AG04449 (cell line): ENCODE results near the gene IFI16.
A peak's percentile ranks its signal among the peaks of the same experiment; 100 is the strongest.
"Not testable (repeated sequence)": the region's sequence is repeated elsewhere in the genome, so short reads cannot be mapped to it uniquely, and the experiment has no call there.

ENCODE experiments used
- CTCF ChIA-PET: fragments of 350-600 bp; formaldehyde crosslinking; extraction: SDS; loops from one replicate; lab custom pipeline; 2021; ENCODE audit warnings: antibody characterized with exemption; lab: Yijun Ruan, JAX
- POLR2A ChIA-PET: fragments of 400-600, 350-600 bp; formaldehyde crosslinking; extraction: SDS; loops from one replicate; lab custom pipeline; 2020; ENCODE audit warnings: antibody characterized with exemption, inconsistent platforms; lab: Yijun Ruan, JAX
- DNase-seq: peaks from one replicate; pipeline ENCODE4 v3.0.0-alpha.2; 2010; ENCODE audit warnings: low read depth, low spot score
- H3K4me3 ChIP-seq: 2 replicates; pipeline ENCODE4 v1.5.1; 2011; ENCODE audit warnings: low read depth, mild to moderate bottlenecking, control low read depth, low read length
- CTCF ChIP-seq: IDR thresholded peaks from one replicate; pipeline ENCODE4 v1.5.1; 2011; ENCODE audit warnings: mild to moderate bottlenecking, moderate library complexity, low read length, control low read depth, inconsistent platforms; ENCODE audit not compliant: insufficient read depth; ENCODE audit errors: missing control alignments

Gene IFI16

GRCh38 chr1:159014003-159014571 lies 4.4 kb downstream of the IFI16 start:
- POLR2A ChIA-PET = no interaction called here
- TF ChIP-seq CTCF = no peak
- no peak for DNase-seq
- no peak overlapping the region for H3K4me3 ChIP-seq
- CTCF ChIA-PET = interaction anchor here (0.6 kb wide), 1 partner anchor 16 kb away, joined by 4 read pairs; no protein-coding TSS in a partner anchor

GRCh38 chr1:159014851-159015250 lies 5.1 kb downstream of the IFI16 start:
- DNase-seq = no peak
- ChIA-PET POLR2A (no interaction called here), CTCF (no interaction called here)
- H3K4me3 ChIP-seq = no peak overlapping the region
- no peak for TF ChIP-seq CTCF

GRCh38 chr1:159015440-159015909 lies 5.8 kb downstream of the IFI16 start:
- ChIA-PET POLR2A (no interaction called here), CTCF (interaction anchor here (2.2 kb wide), 1 partner anchor 17 kb away, joined by 6 read pairs; no protein-coding TSS in a partner anchor)
- H3K4me3 ChIP-seq = no peak overlapping the region
- no peak for TF ChIP-seq CTCF
- peak; percentile 51 for DNase-seq

- TF ChIP-seq CTCF = no peak
- CTCF ChIA-PET = no interaction called here
- POLR2A ChIA-PET = no interaction called here
- no peak for DNase-seq
- H3K4me3 ChIP-seq = no peak overlapping the region
Measured at GRCh38 chr1:159023723-159024122, 14.0 kb downstream of the IFI16 start.

- DNase-seq = no peak
- ChIA-PET POLR2A (no interaction called here), CTCF (interaction anchor here (0.5 kb wide), 1 partner anchor 9 kb away, joined by 3 read pairs; no protein-coding TSS in a partner anchor)
- no peak overlapping the region for H3K4me3 ChIP-seq
- TF ChIP-seq CTCF = no peak
Measured at GRCh38 chr1:159025043-159025442, 15.3 kb downstream of the IFI16 start.

GRCh38 chr1:159026841-159027240 lies 17.1 kb downstream of the IFI16 start:
- CTCF ChIA-PET = interaction anchor here (0.8 to 0.9 kb wide), 2 partner anchors 8 to 28 kb away, joined by 3 read pairs; no protein-coding TSS in a partner anchor
- DNase-seq, H3K4me3 ChIP-seq, POLR2A ChIA-PET: not testable (repeated sequence)

GRCh38 chr1:159030311-159030710 lies 20.6 kb downstream of the IFI16 start:
- ChIA-PET CTCF (interaction anchor here (2.7 kb wide), 1 partner anchor 41 kb away, joined by 10 read pairs; no protein-coding TSS in a partner anchor), POLR2A (no interaction called here)
- TF ChIP-seq CTCF = no peak
- no peak for DNase-seq
- no peak overlapping the region for H3K4me3 ChIP-seq
